Sigmoid colon (tissue), 7 donors: Measurements from ENCODE around the gene PTCH1. TPM values are rescaled to one million over a fixed set of nuclear protein-coding genes. Genes with fewer than 3 reads are reported as not detected.

Experiments
- DNase-seq: peaks from one replicate; pipeline ENCODE4 v3.0.0-alpha.2; 2019
- H3K27ac ChIP-seq, 4 donors: fragments of 200-600 bp; sonication (generic); one replicate each; pipeline ENCODE4 v1.5.1; 2016 to 2019; ENCODE audit warnings: mild to moderate bottlenecking in 1 of 4
- H3K27me3 ChIP-seq, 3 donors: fragments of 200-600 bp; sonication (generic); one replicate each; pipeline ENCODE4 v1.5.1; 2019; ENCODE audit warnings: mild to moderate bottlenecking in 1 of 3
- H3K36me3 ChIP-seq, 4 donors: fragments of 200-600 bp; sonication (generic); one replicate each; pipeline ENCODE4 v1.5.1; 2016 to 2019
- H3K4me1 ChIP-seq, 4 donors: fragments of 200-600 bp; sonication (generic); one replicate each; pipeline ENCODE4 v1.5.1; 2017 to 2019
- H3K4me3 ChIP-seq, 4 donors: fragments of 200-600 bp; sonication (generic); one replicate each; pipeline ENCODE4 v1.5.1; 2017 to 2019; ENCODE audit warnings: mild to moderate bottlenecking in 2 of 4, moderate library complexity in 1 of 4
- H3K9me3 ChIP-seq, 4 donors: fragments of 200-600 bp in 3 of 4; sonication (generic) in 3 of 4; one replicate each; pipeline versions ENCODE4 v1.5.1 to v1.6.1; 2013 to 2019
- EP300 ChIP-seq, 4 donors: sonication (generic); formaldehyde crosslinking; IDR thresholded peaks; one replicate each; pipeline ENCODE4 v1.6.1; 2017; ENCODE audit warnings: antibody characterized with exemption in 4 of 4
- POLR2A ChIP-seq, 2 donors: fragments of 450-650 bp; IDR thresholded peaks; one replicate each; pipeline ENCODE4 v1.6.1; 2016; ENCODE audit warnings: antibody characterized with exemption in 2 of 2, mild to moderate bottlenecking in 2 of 2, moderate library complexity in 2 of 2
- POLR2AphosphoS5 ChIP-seq, 4 donors: sonication (generic); formaldehyde crosslinking; IDR thresholded peaks; one replicate each; pipeline ENCODE4 v1.6.1; 2017; ENCODE audit warnings: antibody characterized with exemption in 4 of 4
- WGBS, 2 donors: extraction: QIAGEN DNeasy Blood & Tissue Kit; methylation state at CpG; one replicate each; pipeline ENCODE4 v1.1.7; 2013; 5-methylcytosine and 5-hydroxymethylcytosine counted together
- intact Hi-C: fragments of 100-400 bp; cut with DNase I; formaldehyde crosslinking; loops from one replicate; pipeline ENCODE4 v1.15.1; 2023
- polyA plus RNA-seq, 3 donors: library from polyadenylated mRNA; stranded (reverse); fragments of 200-250 nt; gene quantifications; one replicate each; pipeline ENCODE4 v1.2.3, GENCODE V29; 2013
- total RNA-seq, 4 donors: library from RNA; depleted of rRNA; stranded (reverse); fragments of >200 nt; gene quantifications; one replicate each; pipeline ENCODE4 v1.1.0, GENCODE V29; 2016
- TF ChIP-seq, protein P1 (sequence below), 4 experiments: fragments of 450-650 bp in 3 of 4; fragments of 200-600 bp in 1 of 4; IDR thresholded peaks; one replicate each; pipeline ENCODE4 v1.5.1; 2016 to 2019; ENCODE audit warnings: antibody characterized with exemption in 4 of 4, mild to moderate bottlenecking in 3 of 4, moderate library complexity in 2 of 4
- donor health status: healthy with polysubstance abuse.
- donor health status: Bipolar disorder and iron deficiency.
- donor health status: healthy.

PTCH1 gene
- total and polyA plus RNA-seq, 7 donors: 2.3 to 10.7 (median 7.2) TPM

DNA sequence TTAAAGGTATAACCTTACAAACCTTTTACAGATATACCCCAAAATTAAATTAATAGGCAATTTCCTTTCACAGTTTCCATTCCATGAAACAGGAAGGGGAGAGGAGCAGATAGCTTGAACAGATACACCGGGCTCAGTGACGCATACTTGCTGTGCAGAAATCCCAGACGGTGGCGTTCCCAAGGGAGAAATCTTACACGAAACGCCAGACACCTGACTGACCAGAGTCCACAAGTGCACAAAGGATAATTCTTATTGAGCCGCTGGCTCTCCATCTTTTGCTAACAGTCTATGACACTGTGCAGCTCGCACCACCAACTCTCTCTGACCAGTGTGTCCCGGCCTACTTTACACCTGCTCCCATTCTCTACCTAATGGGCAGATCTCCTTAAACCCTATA, 37.4 kb downstream of the PTCH1 start:
- 93 to 95% methylated on average over 9 of the region's 9 CpGs for WGBS, 2 donors
- Histone ChIP-seq H3K4me3 (no peak overlapping the region), H3K9me3 (no peaks in the 10 kb centered on the region), H3K4me1 (peaks cover 0 to 16% (median 0%) of the 10 kb centered on the region in 4 donors), H3K27me3 (no peaks in the 10 kb centered on the region), H3K36me3 (peaks cover 3 to 61% (median 42%) of the 10 kb centered on the region in 4 donors), H3K27ac (no peak overlapping the region)
- TF ChIP-seq, protein P1, sequence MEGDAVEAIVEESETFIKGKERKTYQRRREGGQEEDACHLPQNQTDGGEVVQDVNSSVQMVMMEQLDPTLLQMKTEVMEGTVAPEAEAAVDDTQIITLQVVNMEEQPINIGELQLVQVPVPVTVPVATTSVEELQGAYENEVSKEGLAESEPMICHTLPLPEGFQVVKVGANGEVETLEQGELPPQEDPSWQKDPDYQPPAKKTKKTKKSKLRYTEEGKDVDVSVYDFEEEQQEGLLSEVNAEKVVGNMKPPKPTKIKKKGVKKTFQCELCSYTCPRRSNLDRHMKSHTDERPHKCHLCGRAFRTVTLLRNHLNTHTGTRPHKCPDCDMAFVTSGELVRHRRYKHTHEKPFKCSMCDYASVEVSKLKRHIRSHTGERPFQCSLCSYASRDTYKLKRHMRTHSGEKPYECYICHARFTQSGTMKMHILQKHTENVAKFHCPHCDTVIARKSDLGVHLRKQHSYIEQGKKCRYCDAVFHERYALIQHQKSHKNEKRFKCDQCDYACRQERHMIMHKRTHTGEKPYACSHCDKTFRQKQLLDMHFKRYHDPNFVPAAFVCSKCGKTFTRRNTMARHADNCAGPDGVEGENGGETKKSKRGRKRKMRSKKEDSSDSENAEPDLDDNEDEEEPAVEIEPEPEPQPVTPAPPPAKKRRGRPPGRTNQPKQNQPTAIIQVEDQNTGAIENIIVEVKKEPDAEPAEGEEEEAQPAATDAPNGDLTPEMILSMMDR (IDR thresholded peaks at IDR 0.05): no peak
- no peak for TF ChIP-seq POLR2A (IDR thresholded peaks at IDR 0.05)
- intact Hi-C loops: no loop called here
- DNase-seq: no peak

DNA sequence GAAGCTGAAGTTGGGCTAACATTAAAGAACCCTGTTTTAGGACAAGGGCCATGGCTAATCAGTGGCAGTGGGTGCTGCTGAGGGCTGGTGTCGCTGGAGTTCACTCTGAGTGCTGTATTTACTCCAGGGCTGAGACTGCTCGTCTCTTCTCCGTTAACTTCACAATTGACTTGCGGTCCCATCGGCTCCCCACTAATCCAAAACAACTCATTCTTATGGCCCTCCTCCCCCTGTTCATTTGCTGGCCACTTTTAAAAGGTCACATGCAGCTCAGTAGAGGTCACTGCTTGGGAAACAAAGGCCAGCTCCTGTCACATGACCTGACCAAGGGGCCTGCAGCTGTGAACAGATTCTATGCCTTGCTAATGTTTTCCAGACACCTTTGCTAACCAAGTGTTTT, 38.4 kb downstream of the PTCH1 start:
- H3K27ac ChIP-seq: no peak overlapping the region
- 83 to 88% methylated on average over 5 of the region's 5 CpGs for whole genome bisulfite sequencing, 2 donors
- H3K9me3 ChIP-seq: no peaks in the 10 kb centered on the region
- DNase-seq: no peak
- H3K27me3 ChIP-seq: no peaks in the 10 kb centered on the region
- H3K4me3 ChIP-seq: no peak overlapping the region
- peaks cover 0 to 10% (median 0%) of the 10 kb centered on the region in 4 donors for H3K4me1 ChIP-seq
- peaks cover 3 to 71% (median 44%) of the 10 kb centered on the region in 4 donors for H3K36me3 ChIP-seq
- intact Hi-C loops: no loop called here
- TF ChIP-seq EP300 (IDR thresholded peaks at IDR 0.05): no peak
- TF ChIP-seq, protein P1 (IDR thresholded peaks at IDR 0.05): no peak
- TF ChIP-seq POLR2AphosphoS5 (IDR thresholded peaks at IDR 0.05): no peak
- no peak for TF ChIP-seq POLR2A (IDR thresholded peaks at IDR 0.05)

DNA sequence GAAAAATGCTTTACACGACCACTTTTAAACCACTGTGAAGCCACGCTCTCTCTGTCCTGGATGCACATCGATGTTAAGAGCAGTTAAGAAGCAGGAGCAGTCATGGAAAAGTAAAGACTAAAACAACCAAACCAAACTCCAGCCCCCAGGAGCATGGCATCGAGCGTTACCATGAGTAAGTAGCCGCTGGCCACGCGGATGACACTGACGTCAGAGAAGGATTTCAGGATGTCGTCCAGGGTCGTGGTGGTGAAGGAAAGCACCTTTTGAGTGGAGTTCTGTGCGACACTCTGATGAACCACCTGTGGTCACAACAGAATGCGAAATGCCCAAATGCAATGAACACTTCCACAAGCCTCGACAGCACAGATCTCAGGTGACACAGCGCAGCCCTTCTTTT, 38.9 kb downstream of the PTCH1 start:
- intact Hi-C loops: no loop called here
- no peak overlapping the region for H3K27ac ChIP-seq
- no peaks in the 10 kb centered on the region for H3K27me3 ChIP-seq
- no peak for DNase-seq
- H3K36me3 ChIP-seq: peaks cover 3 to 76% (median 44%) of the 10 kb centered on the region in 4 donors
- 92 to 93% methylated on average over 15 of the region's 15 CpGs for WGBS, 2 donors
- H3K4me1 ChIP-seq: peaks cover 0 to 10% (median 0%) of the 10 kb centered on the region in 4 donors
- no peaks in the 10 kb centered on the region for H3K9me3 ChIP-seq
- H3K4me3 ChIP-seq: no peak overlapping the region
- no peak for TF ChIP-seq POLR2A (IDR thresholded peaks at IDR 0.05)
- no peak for TF ChIP-seq POLR2AphosphoS5 (IDR thresholded peaks at IDR 0.05)
- no peak for TF ChIP-seq EP300 (IDR thresholded peaks at IDR 0.05)
- TF ChIP-seq, protein P1 (IDR thresholded peaks at IDR 0.05): no peak

DNA sequence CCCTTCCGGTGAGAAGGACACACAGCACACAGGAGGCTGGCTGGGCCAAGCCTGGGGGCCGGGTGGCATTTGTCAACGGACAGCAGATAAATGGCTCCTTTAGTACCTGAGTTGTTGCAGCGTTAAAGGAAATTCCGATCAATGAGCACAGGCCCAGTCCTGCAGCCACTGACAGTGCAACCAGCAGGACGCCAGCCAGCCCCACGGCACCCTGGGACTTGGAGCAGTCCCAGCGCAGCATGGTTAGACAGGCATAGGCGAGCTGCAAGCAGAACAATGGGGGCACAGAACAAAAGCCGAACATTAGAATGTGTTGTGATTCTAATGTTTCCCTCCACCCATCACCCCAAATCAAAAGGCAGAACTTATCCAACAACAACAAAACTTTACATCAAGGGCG, 39.3 kb downstream of the PTCH1 start:
- Histone ChIP-seq H3K27me3 (no peaks in the 10 kb centered on the region), H3K9me3 (no peaks in the 10 kb centered on the region), H3K27ac (no peak overlapping the region), H3K4me1 (peaks cover 0 to 10% (median 0%) of the 10 kb centered on the region in 4 donors), H3K36me3 (peaks cover 3 to 80% (median 44%) of the 10 kb centered on the region in 4 donors), H3K4me3 (no peak overlapping the region)
- intact Hi-C loops: no loop called here
- TF ChIP-seq EP300 (IDR thresholded peaks at IDR 0.05): no peak
- TF ChIP-seq POLR2A (IDR thresholded peaks at IDR 0.05): no peak
- TF ChIP-seq POLR2AphosphoS5 (IDR thresholded peaks at IDR 0.05): no peak
- TF ChIP-seq, protein P1 (IDR thresholded peaks at IDR 0.05): no peak
- WGBS, 2 donors: 80 to 92% methylated on average over 11 of the region's 11 CpGs
- DNase-seq: no peak

DNA sequence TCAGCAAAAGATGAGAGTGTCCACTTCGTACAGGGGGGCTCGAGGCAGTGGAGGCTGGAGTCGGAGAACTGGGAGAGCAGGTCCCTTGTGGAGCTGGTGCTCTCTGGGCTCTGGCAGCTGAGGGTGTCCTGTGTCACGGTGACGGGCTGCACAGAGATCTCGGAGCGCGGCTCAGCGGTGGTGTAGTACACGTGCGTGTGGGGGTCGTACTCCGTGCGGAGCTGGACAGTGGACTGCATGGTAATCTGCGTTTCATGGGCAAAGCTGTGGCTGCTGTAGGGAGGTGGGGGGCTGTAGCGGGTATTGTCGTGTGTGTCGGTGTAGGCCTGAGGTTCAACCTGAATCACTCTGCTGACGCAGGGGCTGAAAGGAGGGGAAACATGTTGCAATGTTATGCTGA, 48.0 kb downstream of the PTCH1 start:
- WGBS, 2 donors: 95 to 96% methylated on average over 19 of the region's 19 CpGs
- Histone ChIP-seq H3K36me3 (peaks cover 0 to 54% (median 4%) of the 10 kb centered on the region in 4 donors), H3K4me3 (no peak overlapping the region), H3K4me1 (peaks cover 0 to 28% (median 11%) of the 10 kb centered on the region in 4 donors), H3K27ac (no peak overlapping the region), H3K9me3 (no peaks in the 10 kb centered on the region), H3K27me3 (no peaks in the 10 kb centered on the region)
- intact Hi-C loops: no loop called here
- DNase-seq: no peak
- TF ChIP-seq POLR2AphosphoS5 (IDR thresholded peaks at IDR 0.05) (no peak), EP300 (IDR thresholded peaks at IDR 0.05) (no peak), POLR2A (IDR thresholded peaks at IDR 0.05) (no peak)
- TF ChIP-seq, protein P1 (IDR thresholded peaks at IDR 0.05): no peak
